ENCODE measurements around the gene PSME3IP1. TPM values are rescaled to one million over a fixed set of nuclear protein-coding genes. Genes with fewer than 3 reads are reported as not detected.

PSME3IP1 gene
- total and polyA plus RNA-seq, 2 of the 4 experiments (the other 2 are of a cell fraction), result 50.2 to 75.2 TPM

- in situ Hi-C loops (cut with MboI; ENCODE audit: low sequenced_read_pairs), result no loop called here
- H3K9me1 ChIP-seq (ENCODE audit: insufficient read depth, low read length), result peaks cover 12% of the 10 kb centered on the region; the same call in 1 of the 2 replicates
- no peak overlapping the region for H3K4me2 ChIP-seq (ENCODE audit: low read depth, low read length)
- H3K36me3 ChIP-seq (ENCODE audit: control insufficient read depth, insufficient read depth, low read length), result peaks cover 4% of the 10 kb centered on the region; the same call in 1 of the 2 replicates
- BruUV-seq (replicated peaks), result no TSS peak
- H3K27me3 ChIP-seq (ENCODE audit: control insufficient read depth, insufficient read depth, low read length), result no peaks in the 10 kb centered on the region
- H3K9me3 ChIP-seq (ENCODE audit: control insufficient read depth, insufficient read depth, low read length), result no peaks in the 10 kb centered on the region
- no peak overlapping the region for H3K23ac ChIP-seq (ENCODE audit: low read depth, low read length)
- H2BK20ac ChIP-seq (ENCODE audit: low read depth, low read length), result no peak overlapping the region
- H2BK120ac ChIP-seq (ENCODE audit: low read depth, low read length), result no peak overlapping the region
- no peak overlapping the region for H4K91ac ChIP-seq (ENCODE audit: insufficient read depth, low read depth, low read length)
- H4K8ac ChIP-seq (ENCODE audit: low read depth in 2 of 2, low read length in 2 of 2), result no peak overlapping the region
- DNase-seq, result no peak
- no peaks in the 10 kb centered on the region for H3K79me1 ChIP-seq (ENCODE audit: low read depth in 1 of 2, low read length in 2 of 2)
- intact Hi-C loops (cut with micrococcal nuclease), result no loop called here
- WGBS, 2 experiments (ENCODE audit: extremely low coverage in 2 of 2, insufficient read length in 1 of 2), result 95% methylated on average over 3 of the region's 4 CpGs; no CpG with 5 or more reads in 1 of the 2 experiments
- no peak overlapping the region for H4K5ac ChIP-seq (ENCODE audit: low read depth, low read length)
- H2AK9ac ChIP-seq (replicated peaks; ENCODE audit: low read depth, low read length, poor library complexity), result no peak overlapping the region
- no peak overlapping the region for H3K27ac ChIP-seq (ENCODE audit: insufficient read depth, low read length)
- no peak overlapping the region for H2AFZ ChIP-seq (replicated peaks; ENCODE audit: low read length, poor library complexity)
- no peaks in the 10 kb centered on the region for H3K4me1 ChIP-seq (ENCODE audit: control insufficient read depth, insufficient read depth, low read length)
- ATAC-seq (ENCODE audit: low read depth), result no peak
- no peak overlapping the region for H3K56ac ChIP-seq (ENCODE audit: extremely low read depth, insufficient read depth, low read length)
- dilution Hi-C loops (cut with HindIII; ENCODE audit: low sequenced_read_pairs, unreplicated experiment), result no loop called here
- no peaks in the 10 kb centered on the region for H4K20me1 ChIP-seq (ENCODE audit: insufficient read depth, low read length)
- H2BK15ac ChIP-seq (ENCODE audit: low read depth, low read length), result no peak overlapping the region
- CTCF ChIA-PET, result no interaction called here
- no peak for TF ChIP-seq RCOR1 (IDR thresholded peaks at IDR 0.05; ENCODE audit: insufficient replicate concordance, low read length)
- TF ChIP-seq POLR2A (IDR thresholded peaks at IDR 0.05; ENCODE audit: low read depth, low read length), result no peak
- TF ChIP-seq USF2 (IDR thresholded peaks at IDR 0.05; ENCODE audit: low read depth, low read length), result no peak
- TF ChIP-seq MAFK (IDR thresholded peaks at IDR 0.05; ENCODE audit: low read depth, low read length), result no peak
- no peak for TF ChIP-seq BHLHE40 (IDR thresholded peaks at IDR 0.05; ENCODE audit: low read depth, low read length)
- TF ChIP-seq RAD21 (IDR thresholded peaks at IDR 0.05; ENCODE audit: low read length), result no peak
- no peak for TF ChIP-seq SMC3 (IDR thresholded peaks at IDR 0.05; ENCODE audit: low read depth, low read length)
- TF ChIP-seq CTCF (conservative IDR thresholded peaks at IDR 0.05; ENCODE audit: low read depth, low read length), result no peak
- TF ChIP-seq CHD1 (IDR thresholded peaks at IDR 0.05; ENCODE audit: low read depth, low read length), result no peak
- TF ChIP-seq RFX5 (IDR thresholded peaks at IDR 0.05; ENCODE audit: low read depth, low read length), result no peak
- no peak for TF ChIP-seq MXI1 (IDR thresholded peaks at IDR 0.05; ENCODE audit: borderline replicate concordance, low read depth, low read length)
- no peak for TF ChIP-seq CEBPB (IDR thresholded peaks at IDR 0.05; ENCODE audit: low read depth, low read length)
- TF ChIP-seq ELK1 (IDR thresholded peaks at IDR 0.05; ENCODE audit: borderline replicate concordance, low read depth, low read length), result no peak
- no peak for TF ChIP-seq FOS (IDR thresholded peaks at IDR 0.05; ENCODE audit: low read depth, low read length)
- TF ChIP-seq NFE2L2 (IDR thresholded peaks at IDR 0.05; ENCODE audit: low read depth, low read length), result no peak
- TF ChIP-seq MAZ (IDR thresholded peaks at IDR 0.05; ENCODE audit: borderline replicate concordance, low read depth, low read length), result no peak
- H2AK5ac ChIP-seq (ENCODE audit: low read depth, low read length), result no peak overlapping the region
- H3K4me3 ChIP-seq (ENCODE audit: insufficient read depth, low read depth, low read length), result no peak overlapping the region
- no peak overlapping the region for H2BK5ac ChIP-seq (ENCODE audit: low read depth, low read length, poor library complexity, severe bottlenecking)
- H3K14ac ChIP-seq (replicated peaks; ENCODE audit: low read depth, low read length), result no peak overlapping the region
- no peak overlapping the region for H3K18ac ChIP-seq (ENCODE audit: low read depth, low read length)
- H3K9ac ChIP-seq (ENCODE audit: low read depth, low read length), result no peak overlapping the region
- POLR2A ChIA-PET (ENCODE audit: unreplicated experiment), result no interaction called here
- no peak overlapping the region for H3K4ac ChIP-seq (ENCODE audit: low read depth, low read length)
These were observed 60.5 kb downstream of the PSME3IP1 start for GRCh38 chr16:57125376-57125775.
